ENCODE results near the gene CUL5. TPM values are rescaled to one million over a fixed set of nuclear protein-coding genes. Genes with fewer than 3 reads are reported as not detected.

CUL5 gene
- polyA plus RNA-seq, 1 donor from 2014 or later, result 40.2 TPM

DNA sequence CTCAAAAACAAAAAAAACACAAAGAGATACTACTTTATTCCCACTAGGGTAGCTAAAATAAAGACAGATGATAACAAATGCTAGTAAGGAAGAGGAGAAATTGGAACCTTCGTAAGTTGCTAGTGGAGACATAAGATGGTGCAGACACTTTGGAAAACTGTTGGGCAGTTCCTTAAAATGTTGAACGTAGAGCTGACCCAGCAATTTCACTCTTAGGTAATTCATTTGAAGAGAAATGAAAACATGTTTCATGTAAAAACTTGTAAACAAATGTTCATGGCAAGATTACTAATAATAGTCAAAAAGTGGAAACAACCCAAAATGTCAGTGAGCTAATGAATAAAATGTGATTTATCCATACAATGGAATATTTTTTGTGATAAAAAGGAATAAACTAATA is 83.4 kb downstream of the CUL5 start:
- no peaks in the 10 kb centered on the region for H4K20me1 ChIP-seq (ENCODE audit: insufficient read depth)
- H3K9me2 ChIP-seq (ENCODE audit: insufficient read depth, low read length), result no peaks in the 10 kb centered on the region
- no peak overlapping the region for H3K4me2 ChIP-seq (ENCODE audit: low read length)

DNA sequence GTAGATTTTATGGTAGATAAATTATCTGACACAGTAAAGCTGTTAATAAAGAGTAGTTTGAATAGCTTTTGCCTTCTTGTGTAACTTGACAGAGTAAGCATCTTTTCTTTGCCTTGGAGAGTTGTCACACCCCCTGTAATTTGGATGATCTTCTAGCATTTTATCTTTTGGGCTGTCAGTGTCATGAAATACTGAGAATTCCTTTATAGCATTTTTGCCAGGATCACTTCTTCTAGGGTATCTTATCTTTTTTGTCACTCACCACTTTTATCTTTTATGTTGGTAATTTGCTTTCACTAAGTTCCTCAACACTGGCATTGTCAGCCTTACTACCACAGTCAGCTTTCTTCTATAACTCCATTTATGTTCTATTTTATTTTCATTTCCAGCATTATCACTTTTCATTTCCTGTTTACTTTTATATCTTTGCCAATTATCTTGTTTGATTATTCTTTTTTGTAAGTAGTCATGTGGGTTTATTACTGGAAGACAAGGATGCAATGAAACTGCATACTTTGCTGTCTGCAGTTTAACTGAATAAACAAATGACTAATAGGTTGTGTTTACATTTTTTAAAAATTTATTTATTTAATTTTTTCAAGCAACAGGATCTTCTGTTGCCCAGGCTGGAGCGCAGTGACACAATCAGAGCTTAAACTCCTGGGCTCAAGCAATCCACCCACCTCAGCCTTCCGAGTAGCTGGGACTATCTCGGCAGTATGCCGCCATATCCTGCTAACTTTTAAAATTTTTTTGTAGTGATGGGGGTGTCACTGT is 84.6 kb downstream of the CUL5 start:
- Histone ChIP-seq H4K20me1 (ENCODE audit: insufficient read depth) (no peaks in the 10 kb centered on the region), H2AFZ (ENCODE audit: low read depth, low read length) (no peak overlapping the region), H3K27me3 (ENCODE audit: insufficient read depth, low read depth, low read length) (no peaks in the 10 kb centered on the region), H3K4me2 (ENCODE audit: low read length) (no peak overlapping the region), H3K79me2 (replicated peaks; ENCODE audit: insufficient read depth, low read length) (no peaks in the 10 kb centered on the region), H3K27ac (ENCODE audit: low read length) (no peak overlapping the region), H3K4me3 (ENCODE audit: low read length) (no peak overlapping the region), H3K9me2 (ENCODE audit: insufficient read depth, low read length) (no peaks in the 10 kb centered on the region), H3K9ac (ENCODE audit: low read length) (no peak overlapping the region), H3K9me3 (ENCODE audit: low read length) (no peaks in the 10 kb centered on the region), H3K36me3 (ENCODE audit: insufficient read depth, low read length) (peaks cover 3% of the 10 kb centered on the region), H3F3A (ENCODE audit: insufficient read depth, low read length, poor library complexity, severe bottlenecking) (no peaks in the 10 kb centered on the region)
- TF ChIP-seq EP300 (conservative IDR thresholded peaks at IDR 0.05; ENCODE audit: poor library complexity, severe bottlenecking) (no peak), SMC3 (conservative IDR thresholded peaks at IDR 0.05; ENCODE audit: poor library complexity) (no peak), EZH2 (IDR thresholded peaks at IDR 0.05; ENCODE audit: borderline replicate concordance, insufficient read depth, low read length, poor library complexity, severe bottlenecking) (no peak), POLR2AphosphoS5 (IDR thresholded peaks at IDR 0.05) (no peak), TAF1 (IDR thresholded peaks at IDR 0.05; ENCODE audit: low read depth) (no peak), RAD21 (conservative IDR thresholded peaks at IDR 0.05) (no peak), MXI1 (conservative IDR thresholded peaks at IDR 0.05; ENCODE audit: poor library complexity, severe bottlenecking) (no peak)
- TF ChIP-seq, protein P1, sequence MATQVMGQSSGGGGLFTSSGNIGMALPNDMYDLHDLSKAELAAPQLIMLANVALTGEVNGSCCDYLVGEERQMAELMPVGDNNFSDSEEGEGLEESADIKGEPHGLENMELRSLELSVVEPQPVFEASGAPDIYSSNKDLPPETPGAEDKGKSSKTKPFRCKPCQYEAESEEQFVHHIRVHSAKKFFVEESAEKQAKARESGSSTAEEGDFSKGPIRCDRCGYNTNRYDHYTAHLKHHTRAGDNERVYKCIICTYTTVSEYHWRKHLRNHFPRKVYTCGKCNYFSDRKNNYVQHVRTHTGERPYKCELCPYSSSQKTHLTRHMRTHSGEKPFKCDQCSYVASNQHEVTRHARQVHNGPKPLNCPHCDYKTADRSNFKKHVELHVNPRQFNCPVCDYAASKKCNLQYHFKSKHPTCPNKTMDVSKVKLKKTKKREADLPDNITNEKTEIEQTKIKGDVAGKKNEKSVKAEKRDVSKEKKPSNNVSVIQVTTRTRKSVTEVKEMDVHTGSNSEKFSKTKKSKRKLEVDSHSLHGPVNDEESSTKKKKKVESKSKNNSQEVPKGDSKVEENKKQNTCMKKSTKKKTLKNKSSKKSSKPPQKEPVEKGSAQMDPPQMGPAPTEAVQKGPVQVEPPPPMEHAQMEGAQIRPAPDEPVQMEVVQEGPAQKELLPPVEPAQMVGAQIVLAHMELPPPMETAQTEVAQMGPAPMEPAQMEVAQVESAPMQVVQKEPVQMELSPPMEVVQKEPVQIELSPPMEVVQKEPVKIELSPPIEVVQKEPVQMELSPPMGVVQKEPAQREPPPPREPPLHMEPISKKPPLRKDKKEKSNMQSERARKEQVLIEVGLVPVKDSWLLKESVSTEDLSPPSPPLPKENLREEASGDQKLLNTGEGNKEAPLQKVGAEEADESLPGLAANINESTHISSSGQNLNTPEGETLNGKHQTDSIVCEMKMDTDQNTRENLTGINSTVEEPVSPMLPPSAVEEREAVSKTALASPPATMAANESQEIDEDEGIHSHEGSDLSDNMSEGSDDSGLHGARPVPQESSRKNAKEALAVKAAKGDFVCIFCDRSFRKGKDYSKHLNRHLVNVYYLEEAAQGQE (IDR thresholded peaks at IDR 0.05; ENCODE audit: borderline replicate concordance), result no peak
- TF ChIP-seq, protein P2, sequence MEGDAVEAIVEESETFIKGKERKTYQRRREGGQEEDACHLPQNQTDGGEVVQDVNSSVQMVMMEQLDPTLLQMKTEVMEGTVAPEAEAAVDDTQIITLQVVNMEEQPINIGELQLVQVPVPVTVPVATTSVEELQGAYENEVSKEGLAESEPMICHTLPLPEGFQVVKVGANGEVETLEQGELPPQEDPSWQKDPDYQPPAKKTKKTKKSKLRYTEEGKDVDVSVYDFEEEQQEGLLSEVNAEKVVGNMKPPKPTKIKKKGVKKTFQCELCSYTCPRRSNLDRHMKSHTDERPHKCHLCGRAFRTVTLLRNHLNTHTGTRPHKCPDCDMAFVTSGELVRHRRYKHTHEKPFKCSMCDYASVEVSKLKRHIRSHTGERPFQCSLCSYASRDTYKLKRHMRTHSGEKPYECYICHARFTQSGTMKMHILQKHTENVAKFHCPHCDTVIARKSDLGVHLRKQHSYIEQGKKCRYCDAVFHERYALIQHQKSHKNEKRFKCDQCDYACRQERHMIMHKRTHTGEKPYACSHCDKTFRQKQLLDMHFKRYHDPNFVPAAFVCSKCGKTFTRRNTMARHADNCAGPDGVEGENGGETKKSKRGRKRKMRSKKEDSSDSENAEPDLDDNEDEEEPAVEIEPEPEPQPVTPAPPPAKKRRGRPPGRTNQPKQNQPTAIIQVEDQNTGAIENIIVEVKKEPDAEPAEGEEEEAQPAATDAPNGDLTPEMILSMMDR (IDR thresholded peaks at IDR 0.05; ENCODE audit: poor library complexity, severe bottlenecking), result no peak

More for the DNA sequence above, 83.4 kb downstream of the CUL5 start:
- TF ChIP-seq MXI1 (conservative IDR thresholded peaks at IDR 0.05; ENCODE audit: poor library complexity, severe bottlenecking), result no peak
- TF ChIP-seq, protein P1 (IDR thresholded peaks at IDR 0.05; ENCODE audit: borderline replicate concordance), result no peak
- no peak for TF ChIP-seq EP300 (conservative IDR thresholded peaks at IDR 0.05; ENCODE audit: poor library complexity, severe bottlenecking)
- no peak for TF ChIP-seq POLR2AphosphoS5 (IDR thresholded peaks at IDR 0.05)
- TF ChIP-seq EZH2 (IDR thresholded peaks at IDR 0.05; ENCODE audit: borderline replicate concordance, insufficient read depth, low read length, poor library complexity, severe bottlenecking), result no peak
- TF ChIP-seq RAD21 (conservative IDR thresholded peaks at IDR 0.05), result no peak
- TF ChIP-seq, protein P2 (IDR thresholded peaks at IDR 0.05; ENCODE audit: poor library complexity, severe bottlenecking), result no peak
- TF ChIP-seq SMC3 (conservative IDR thresholded peaks at IDR 0.05; ENCODE audit: poor library complexity), result no peak
- no peak for TF ChIP-seq TAF1 (IDR thresholded peaks at IDR 0.05; ENCODE audit: low read depth)
- H3F3A ChIP-seq (ENCODE audit: insufficient read depth, low read length, poor library complexity, severe bottlenecking), result no peaks in the 10 kb centered on the region
- peaks cover 3% of the 10 kb centered on the region for H3K36me3 ChIP-seq (ENCODE audit: insufficient read depth, low read length)
- H3K27ac ChIP-seq (ENCODE audit: low read length), result no peak overlapping the region
- no peaks in the 10 kb centered on the region for H3K79me2 ChIP-seq (replicated peaks; ENCODE audit: insufficient read depth, low read length)
- H3K9ac ChIP-seq (ENCODE audit: low read length), result no peak overlapping the region
- H3K9me3 ChIP-seq (ENCODE audit: low read length), result no peaks in the 10 kb centered on the region
- no peak overlapping the region for H2AFZ ChIP-seq (ENCODE audit: low read depth, low read length)
- no peaks in the 10 kb centered on the region for H3K27me3 ChIP-seq (ENCODE audit: insufficient read depth, low read depth, low read length)
- H3K4me3 ChIP-seq (ENCODE audit: low read length), result no peak overlapping the region
